HFFc6 (cell line): ENCODE data around the gene SMYD5. TPM values are rescaled to one million over a fixed set of nuclear protein-coding genes. Genes with fewer than 3 reads are reported as not detected.

Experiments
- DNase-seq: peaks from one replicate; pipeline ENCODE4 v3.0.0-alpha.2; 2018
- H3K27ac Mint-ChIP-seq: 2 replicates; pipeline ENCODE4 v1.8.0; 2020; ENCODE audit warnings: mild to moderate bottlenecking, mixed read lengths
- H3K27me3 Mint-ChIP-seq: 2 replicates; pipeline ENCODE4 v1.8.0; 2021; ENCODE audit warnings: mild to moderate bottlenecking, moderate library complexity, mixed read lengths; ENCODE audit not compliant: insufficient read depth
- H3K36me3 Mint-ChIP-seq: 2 replicates; pipeline ENCODE4 v1.8.0; 2021; ENCODE audit warnings: low read depth, mixed read lengths
- H3K4me1 Mint-ChIP-seq: 2 replicates; pipeline ENCODE4 v1.8.0; 2020; ENCODE audit warnings: low read depth, mixed read lengths
- H3K4me3 Mint-ChIP-seq: 2 replicates; pipeline ENCODE4 v1.8.0; 2020; ENCODE audit warnings: mild to moderate bottlenecking, moderate library complexity, mixed read lengths
- H3K9me3 Mint-ChIP-seq: 2 replicates; pipeline ENCODE4 v1.8.0; 2020; ENCODE audit warnings: mild to moderate bottlenecking, mixed read lengths
- total RNA-seq, 6 experiments: library from RNA; stranded (reverse); fragmentation: NEBNext Ultra II Directional; extraction: Animal tissue kit (Norgen Biotek cat#: 25700); gene quantifications; 2 replicates in 1 of 6; 3 replicates in 5 of 6; pipeline ENCODE4 v1.2.3, GENCODE V29; 2021
- TF ChIP-seq, protein P1 (sequence below): fragments of 200-600 bp; sonication (generic); IDR thresholded peaks from 2 replicates; pipeline ENCODE4 v1.5.0; 2021; ENCODE audit warnings: antibody characterized with exemption, mild to moderate bottlenecking

Gene SMYD5
- total RNA-seq, 6 experiments from 2014 or later, result 19.3 to 27.6 (median 24.4) TPM

DNA sequence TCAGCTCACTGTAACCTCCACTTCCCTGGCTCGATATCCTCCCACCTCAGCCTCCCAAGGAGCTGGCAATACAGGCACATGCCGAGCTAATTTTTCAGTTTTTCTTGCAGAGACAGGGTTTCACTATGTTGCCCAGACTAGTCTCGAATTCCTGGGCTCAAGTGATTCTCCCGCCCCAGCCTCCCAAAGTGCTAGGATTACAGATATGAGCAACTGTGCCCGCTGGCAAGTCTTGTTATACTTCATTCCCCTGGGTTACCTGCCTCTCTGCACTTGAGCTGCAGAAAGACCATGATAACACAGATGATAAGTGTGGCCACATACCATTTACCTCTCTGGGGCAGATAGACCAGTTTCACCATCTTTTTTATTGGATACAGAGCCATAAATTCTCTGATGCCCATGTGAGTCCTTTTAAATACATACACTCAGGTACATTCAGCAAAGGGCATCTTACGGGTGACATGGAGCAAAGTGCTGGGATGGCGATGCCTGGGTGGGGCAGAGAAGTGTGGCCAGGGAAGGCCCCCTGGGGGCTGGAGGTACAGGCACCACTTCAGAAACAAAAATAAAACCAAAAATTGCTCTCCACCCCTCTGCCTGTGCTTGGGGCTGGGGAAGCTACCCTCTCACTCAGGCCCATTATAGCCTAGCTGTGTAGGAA lies 40.4 kb downstream of the SMYD5 start:
- peaks cover 18% of the 10 kb centered on the region for H3K36me3 Mint-ChIP-seq
- H3K4me1 Mint-ChIP-seq, result no peaks in the 10 kb centered on the region
- H3K27me3 Mint-ChIP-seq, result peaks cover 5% of the 10 kb centered on the region
- no peak for DNase-seq
- no peaks in the 10 kb centered on the region for H3K9me3 Mint-ChIP-seq
- TF ChIP-seq, protein P1, sequence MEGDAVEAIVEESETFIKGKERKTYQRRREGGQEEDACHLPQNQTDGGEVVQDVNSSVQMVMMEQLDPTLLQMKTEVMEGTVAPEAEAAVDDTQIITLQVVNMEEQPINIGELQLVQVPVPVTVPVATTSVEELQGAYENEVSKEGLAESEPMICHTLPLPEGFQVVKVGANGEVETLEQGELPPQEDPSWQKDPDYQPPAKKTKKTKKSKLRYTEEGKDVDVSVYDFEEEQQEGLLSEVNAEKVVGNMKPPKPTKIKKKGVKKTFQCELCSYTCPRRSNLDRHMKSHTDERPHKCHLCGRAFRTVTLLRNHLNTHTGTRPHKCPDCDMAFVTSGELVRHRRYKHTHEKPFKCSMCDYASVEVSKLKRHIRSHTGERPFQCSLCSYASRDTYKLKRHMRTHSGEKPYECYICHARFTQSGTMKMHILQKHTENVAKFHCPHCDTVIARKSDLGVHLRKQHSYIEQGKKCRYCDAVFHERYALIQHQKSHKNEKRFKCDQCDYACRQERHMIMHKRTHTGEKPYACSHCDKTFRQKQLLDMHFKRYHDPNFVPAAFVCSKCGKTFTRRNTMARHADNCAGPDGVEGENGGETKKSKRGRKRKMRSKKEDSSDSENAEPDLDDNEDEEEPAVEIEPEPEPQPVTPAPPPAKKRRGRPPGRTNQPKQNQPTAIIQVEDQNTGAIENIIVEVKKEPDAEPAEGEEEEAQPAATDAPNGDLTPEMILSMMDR, result no peak
- no peak overlapping the region for H3K27ac Mint-ChIP-seq
- H3K4me3 Mint-ChIP-seq, result no peak overlapping the region

DNA sequence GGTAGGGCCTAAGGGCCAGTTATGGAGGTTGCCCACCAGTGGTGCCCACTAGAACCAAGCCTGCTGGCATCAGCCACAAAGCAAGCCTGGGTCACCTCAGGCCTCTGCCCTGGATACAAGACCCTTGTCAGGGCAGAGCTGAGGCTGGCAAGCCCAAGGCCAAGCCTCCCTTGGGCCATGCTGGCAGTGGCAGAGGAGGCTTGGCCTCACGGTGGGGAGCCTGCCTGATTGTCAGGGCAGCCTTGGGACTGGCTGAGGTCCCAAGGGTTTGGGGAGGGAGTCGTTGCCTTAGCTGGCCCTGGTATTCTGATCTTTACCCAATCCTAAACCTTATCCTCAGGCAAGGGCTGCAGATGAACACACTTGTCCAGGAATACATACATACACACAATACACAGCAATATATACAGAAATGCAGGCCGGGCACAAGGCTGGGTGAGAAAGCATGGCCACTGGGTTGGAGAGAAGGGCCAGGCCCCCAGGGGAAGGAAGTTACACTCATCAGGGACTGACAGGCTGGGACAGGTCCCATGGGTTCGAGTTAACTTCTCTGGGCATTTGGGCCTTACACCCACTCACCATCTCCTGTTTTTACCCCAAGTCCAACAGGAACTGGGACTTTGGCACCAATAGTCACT lies 41.1 kb downstream of the SMYD5 start:
- H3K4me3 Mint-ChIP-seq, result no peak overlapping the region
- TF ChIP-seq, protein P1, result no peak
- peaks cover 6% of the 10 kb centered on the region for H3K27me3 Mint-ChIP-seq
- H3K4me1 Mint-ChIP-seq, result no peaks in the 10 kb centered on the region
- no peak for DNase-seq
- no peaks in the 10 kb centered on the region for H3K9me3 Mint-ChIP-seq
- no peak overlapping the region for H3K27ac Mint-ChIP-seq
- peaks cover 11% of the 10 kb centered on the region; the same call in 1 of the 2 replicates for H3K36me3 Mint-ChIP-seq

DNA sequence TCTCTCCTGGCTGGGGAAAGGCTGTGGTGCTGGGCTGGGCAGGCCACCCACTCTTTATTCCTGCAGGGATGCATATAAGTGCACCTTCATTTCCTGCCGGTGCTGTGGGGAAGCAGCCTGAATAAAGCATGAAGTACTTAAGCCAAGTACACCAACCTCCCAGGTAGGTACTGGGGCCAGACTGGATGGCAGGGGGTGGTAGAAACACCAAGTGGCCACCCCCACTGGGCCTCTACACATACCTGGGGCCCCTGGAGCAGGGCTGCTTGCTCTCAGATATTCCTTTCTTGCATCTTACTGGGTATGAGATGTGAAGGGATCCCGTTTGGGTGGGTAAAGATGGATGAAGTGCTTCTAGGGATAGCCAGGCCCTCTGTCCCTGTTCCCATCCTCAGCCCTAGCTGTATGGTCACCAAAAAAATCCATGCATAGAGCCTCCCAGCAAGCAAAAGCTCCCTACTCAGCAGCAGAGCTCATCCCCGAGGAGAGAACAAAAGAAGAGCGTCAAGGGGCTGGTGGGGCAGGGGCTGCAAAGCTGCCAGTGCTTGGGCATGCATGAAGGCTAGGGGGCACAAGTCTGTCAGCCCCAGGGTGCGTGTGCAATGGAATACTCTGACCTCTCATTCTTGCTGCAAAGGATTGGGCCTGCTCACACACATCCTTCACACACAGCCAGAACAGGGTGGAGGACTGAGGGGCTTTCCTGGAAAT lies 42.0 kb downstream of the SMYD5 start:
- Mint-ChIP-seq H3K36me3 (peaks cover 8% of the 10 kb centered on the region; the same call in 1 of the 2 replicates), H3K27me3 (peaks cover 7% of the 10 kb centered on the region), H3K9me3 (no peaks in the 10 kb centered on the region), H3K4me1 (no peaks in the 10 kb centered on the region), H3K27ac (no peak overlapping the region), H3K4me3 (no peak overlapping the region)
- DNase-seq, result no peak
- TF ChIP-seq, protein P1, result no peak

DNA sequence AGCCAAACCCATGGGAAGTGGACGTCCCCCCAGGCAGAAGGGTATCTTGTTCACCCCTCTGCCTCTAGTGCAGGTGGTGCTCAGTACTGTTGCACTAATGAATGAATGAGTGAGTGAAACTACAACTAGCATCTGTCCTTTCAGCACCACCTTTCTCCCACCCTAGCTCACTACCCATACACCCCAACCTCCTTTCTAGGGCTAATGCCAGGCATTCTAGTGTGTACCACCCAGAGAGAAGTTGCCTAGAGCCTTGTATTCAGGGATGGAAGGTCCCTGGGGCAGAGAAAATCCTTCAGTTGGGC lies 42.5 kb downstream of the SMYD5 start:
- Mint-ChIP-seq H3K27me3 (peaks cover 11% of the 10 kb centered on the region), H3K9me3 (no peaks in the 10 kb centered on the region), H3K27ac (no peak overlapping the region), H3K36me3 (0 out of 2 replicates have a peak, but pooled peaks cover 8% of the 10 kb centered on the region), H3K4me3 (no peak overlapping the region), H3K4me1 (no peaks in the 10 kb centered on the region)
- DNase-seq, result no peak
- TF ChIP-seq, protein P1, result no peak

DNA sequence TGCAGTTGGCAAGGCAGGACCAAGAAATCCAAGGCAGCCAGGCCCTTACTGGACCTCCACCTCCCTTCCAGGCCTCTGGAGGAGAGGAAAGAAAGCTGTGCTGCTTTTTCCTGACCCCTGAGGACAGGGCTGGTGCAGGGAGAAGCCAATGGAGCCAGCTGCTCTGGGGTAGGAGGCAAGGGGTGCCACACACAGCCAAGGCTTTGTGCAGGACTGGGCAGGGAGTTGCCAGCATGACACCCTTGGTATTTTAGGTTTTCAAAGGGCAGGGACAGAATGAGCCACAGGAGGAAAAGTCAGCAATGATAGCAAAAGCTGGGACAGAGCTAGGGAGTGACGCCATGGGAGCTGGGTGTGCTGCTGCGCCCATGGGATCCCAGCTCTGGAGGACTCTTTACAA lies 43.0 kb downstream of the SMYD5 start:
- TF ChIP-seq, protein P1, result no peak
- no peak for DNase-seq
- H3K4me3 Mint-ChIP-seq, result no peak overlapping the region
- H3K36me3 Mint-ChIP-seq, result 0 out of 2 replicates have a peak, but pooled peaks cover 8% of the 10 kb centered on the region
- H3K27ac Mint-ChIP-seq, result no peak overlapping the region
- H3K9me3 Mint-ChIP-seq, result no peaks in the 10 kb centered on the region
- H3K4me1 Mint-ChIP-seq, result no peaks in the 10 kb centered on the region
- H3K27me3 Mint-ChIP-seq, result peaks cover 12% of the 10 kb centered on the region
